ENCODE data around the gene KRTAP20-2.

The KRTAP20-2 gene

DNA sequence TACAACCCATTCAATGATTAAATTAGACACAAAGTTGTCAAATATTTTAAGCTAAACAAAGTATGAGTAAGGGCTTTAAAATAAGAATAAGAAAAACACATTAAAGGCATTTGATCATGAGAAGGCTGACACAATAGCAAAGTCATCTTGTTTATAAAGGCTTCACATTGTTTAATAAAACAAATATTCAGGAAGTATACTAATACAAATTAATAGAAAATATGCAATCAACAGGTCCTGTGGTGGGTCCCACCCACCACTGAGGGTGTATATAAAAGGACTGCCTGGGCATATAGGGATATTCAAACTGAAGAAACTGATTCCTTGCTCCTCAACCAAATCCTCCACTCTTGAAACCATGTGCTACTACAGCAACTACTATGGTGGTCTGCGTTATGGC lies at the start of gene KRTAP20-2:
TSS of gene KRTAP20-2 (plus strand) at position 301 of the 400 bp plus-strand sequence. CDS start at position 359, 58 bp downstream.
- no peak for DNase-seq (ENCODE audit: low spot score)

DNA sequence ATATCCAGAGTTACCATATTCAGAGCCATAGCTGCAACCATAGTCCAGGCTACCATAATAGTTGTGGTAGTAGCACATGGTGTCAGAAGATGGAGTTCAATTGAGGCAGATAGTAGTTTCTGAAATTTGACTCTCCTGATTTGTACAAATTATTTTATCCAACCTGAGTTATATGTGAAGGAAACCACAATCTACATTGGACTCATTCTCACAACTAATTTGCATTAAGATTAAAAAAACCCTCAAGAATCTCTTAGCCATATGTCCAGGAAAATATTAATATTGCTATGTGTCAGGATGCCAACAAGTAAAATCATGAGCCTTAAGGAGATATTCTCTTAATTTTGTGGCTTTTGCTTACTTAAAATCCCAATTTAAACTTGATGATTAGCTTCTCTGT lies 44.7 kb upstream of the KRTAP20-2 start, which contains the start of gene KRTAP22-2:
TSS of gene KRTAP22-2 (minus strand) at position 101 of the 400 bp plus-strand sequence.
- DNase-seq (ENCODE audit: low spot score): no peak

DNA sequence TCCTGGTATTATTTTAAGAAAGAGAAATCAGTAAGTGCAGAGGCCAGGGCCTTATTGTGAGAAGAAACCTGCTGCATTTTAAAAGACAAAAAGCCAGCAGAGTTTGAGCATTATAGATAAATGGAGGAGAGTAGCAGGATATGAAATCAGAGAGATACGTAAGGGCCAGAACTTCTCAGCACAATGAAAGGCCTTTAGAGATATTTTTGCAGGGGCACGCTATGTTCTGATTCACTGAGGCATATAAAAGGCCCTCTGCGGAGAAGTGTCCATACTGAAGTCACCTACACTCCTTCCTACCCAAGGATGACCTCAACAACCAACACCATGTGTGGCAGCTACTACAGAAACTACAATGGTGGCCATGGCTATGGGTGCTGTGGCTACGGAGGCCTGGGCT lies 42.9 kb upstream of the KRTAP20-2 start, which contains the start of gene KRTAP6-3:
TSS of gene KRTAP6-3 (plus strand) at position 301 of the 400 bp plus-strand sequence. CDS start at position 307, 6 bp downstream.
- DNase-seq (ENCODE audit: low spot score): no peak

DNA sequence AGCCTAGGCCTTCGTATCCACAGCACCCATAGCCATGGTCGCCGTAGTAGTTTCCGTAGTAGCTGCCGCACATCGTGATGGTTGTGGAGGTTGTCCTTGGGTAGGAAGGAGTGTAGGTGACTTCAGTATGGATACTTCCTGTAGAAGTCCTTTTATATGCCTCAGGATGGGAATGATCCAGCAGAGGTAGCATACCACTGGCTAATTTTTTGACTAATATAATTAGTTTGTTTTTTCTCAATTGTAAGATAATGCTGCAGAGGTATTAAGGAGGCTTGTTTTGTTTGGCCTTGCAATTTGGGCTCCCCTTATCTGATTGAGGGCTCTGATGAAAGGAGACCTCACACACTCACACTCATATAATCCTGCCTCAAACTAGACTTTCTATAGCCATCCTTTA lies 36.2 kb upstream of the KRTAP20-2 start, which contains the start of gene KRTAP6-2:
TSS of gene KRTAP6-2 (minus strand) at position 101 of the 400 bp plus-strand sequence. CDS start at position 73, 28 bp downstream.
- no peak for DNase-seq (ENCODE audit: low spot score)

DNA sequence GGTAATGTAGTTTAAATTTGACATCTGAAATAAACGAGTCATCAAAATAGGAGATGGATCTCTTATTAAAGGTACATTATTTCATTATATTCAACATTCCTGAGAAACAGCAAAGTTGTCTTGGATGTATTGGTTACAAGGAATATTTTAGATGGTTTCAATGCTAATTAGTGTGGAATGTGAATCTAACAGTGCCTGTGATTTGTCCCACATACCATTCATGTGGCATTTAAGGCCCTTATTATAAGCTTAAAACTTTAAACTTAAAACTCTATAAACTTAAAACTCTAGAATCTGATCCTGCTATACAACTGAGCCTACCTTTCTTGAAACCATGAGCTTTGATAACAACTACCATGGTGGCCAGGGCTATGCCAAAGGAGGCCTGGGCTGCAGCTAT lies 34.2 kb upstream of the KRTAP20-2 start, which contains the start of gene KRTAP22-1:
TSS of gene KRTAP22-1 (plus strand) at position 301 of the 400 bp plus-strand sequence.
- DNase-seq (ENCODE audit: low spot score): no peak

DNA sequence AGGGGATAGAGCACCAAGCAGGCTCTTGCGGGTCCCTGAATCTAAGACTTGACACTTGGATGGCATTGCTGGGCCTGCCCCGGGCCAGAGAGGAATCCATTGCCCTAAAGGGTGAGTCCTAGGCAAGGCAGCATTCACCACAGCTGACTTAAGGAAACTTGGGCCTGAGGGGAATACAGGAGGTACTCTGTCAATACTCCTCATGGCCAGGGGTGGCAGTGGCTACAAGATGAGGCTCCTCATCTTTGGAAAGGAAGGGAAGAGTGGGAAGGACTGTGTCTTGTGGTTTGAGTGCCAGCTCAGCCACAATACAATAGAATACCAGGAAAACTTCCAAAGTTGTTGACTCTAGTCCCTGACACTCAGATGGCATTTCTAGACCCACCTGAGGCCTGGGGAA lies 29.0 kb upstream of the KRTAP20-2 start:
- DNase-seq (ENCODE audit: low spot score): no peak

DNA sequence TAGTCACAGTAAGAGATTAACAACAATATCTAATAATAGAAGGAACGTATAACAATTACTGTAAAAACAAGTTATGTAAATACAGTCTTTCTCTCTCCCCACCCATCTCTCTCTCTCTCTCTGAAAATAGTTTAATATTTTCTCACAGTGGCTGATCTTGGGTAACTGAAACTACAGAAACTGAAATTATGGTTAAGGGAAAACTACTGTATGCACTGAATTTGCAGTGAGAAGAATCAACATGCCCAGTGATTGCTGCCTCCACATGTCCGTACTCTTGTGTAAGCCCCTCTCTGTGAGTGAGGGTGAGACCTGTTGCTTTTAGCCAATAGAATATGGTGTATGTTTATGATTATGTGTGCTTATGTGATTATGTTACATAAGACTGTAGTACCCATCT lies 22.9 kb upstream of the KRTAP20-2 start:
- no peak for DNase-seq (ENCODE audit: low spot score)

DNA sequence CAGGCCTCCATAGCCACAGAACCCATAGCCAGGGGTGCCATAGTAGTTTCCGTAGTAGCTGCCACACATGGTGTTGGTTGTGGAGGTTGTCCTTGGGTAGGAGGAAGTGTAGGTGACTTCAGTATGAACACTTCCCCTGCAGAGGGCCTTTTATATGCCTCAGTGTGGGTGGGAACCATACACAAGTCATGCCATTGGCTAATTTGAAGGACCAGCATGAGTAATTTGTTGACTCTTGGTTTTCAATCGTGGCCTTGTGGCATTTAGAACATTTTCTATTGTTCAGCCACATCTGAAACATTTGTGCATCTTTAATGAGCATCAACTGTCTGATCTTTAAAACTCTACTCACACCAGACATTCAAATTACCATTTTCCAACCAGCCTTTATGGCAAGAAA lies 21.2 kb upstream of the KRTAP20-2 start, which contains the start of gene KRTAP6-1:
TSS of gene KRTAP6-1 (minus strand) at position 95 of the 400 bp plus-strand sequence. CDS start at position 69, 26 bp downstream.
- DNase-seq (ENCODE audit: low spot score): no peak

DNA sequence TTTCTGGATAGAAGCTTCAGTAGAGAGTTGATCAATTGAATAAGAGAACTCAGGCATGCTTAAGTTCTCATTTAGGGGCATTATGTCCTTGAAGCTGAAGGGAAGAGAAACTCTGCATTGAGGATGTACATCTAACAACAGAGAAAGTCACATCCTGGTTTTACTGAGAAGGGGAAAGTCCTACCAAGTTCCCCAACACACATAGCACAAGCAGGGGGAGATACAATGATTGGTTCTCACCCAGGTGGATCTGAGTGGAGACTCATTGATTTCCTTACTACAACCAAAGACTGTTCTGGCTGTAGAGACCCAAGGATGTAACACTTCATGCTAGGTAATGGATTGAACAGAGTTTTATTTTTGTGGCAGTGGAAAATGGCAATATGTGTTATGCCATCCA lies 19.8 kb upstream of the KRTAP20-2 start:
- no peak for DNase-seq (ENCODE audit: low spot score)

DNA sequence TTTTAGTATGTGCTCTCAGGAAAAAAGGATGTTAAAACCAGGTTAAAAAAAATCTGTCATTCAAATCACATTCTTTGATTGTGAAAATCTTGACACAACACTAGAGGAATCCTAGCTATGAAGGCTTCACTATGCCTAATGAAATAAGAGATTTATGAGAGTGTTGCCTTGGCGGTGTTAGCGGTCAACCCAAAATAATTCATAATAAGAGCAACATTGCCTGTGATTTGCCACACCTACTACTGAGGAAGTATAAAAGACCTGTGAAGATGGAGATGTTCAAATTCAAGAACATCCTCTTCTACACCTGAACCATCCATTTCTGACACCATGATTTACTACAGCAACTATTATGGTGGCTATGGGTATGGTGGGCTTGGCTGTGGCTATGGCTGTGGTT lies 18.9 kb upstream of the KRTAP20-2 start, which contains the start of gene KRTAP20-1:
TSS of gene KRTAP20-1 (plus strand) at position 301 of the 400 bp plus-strand sequence. CDS start at position 331, 30 bp downstream.
- DNase-seq (ENCODE audit: low spot score): no peak

DNA sequence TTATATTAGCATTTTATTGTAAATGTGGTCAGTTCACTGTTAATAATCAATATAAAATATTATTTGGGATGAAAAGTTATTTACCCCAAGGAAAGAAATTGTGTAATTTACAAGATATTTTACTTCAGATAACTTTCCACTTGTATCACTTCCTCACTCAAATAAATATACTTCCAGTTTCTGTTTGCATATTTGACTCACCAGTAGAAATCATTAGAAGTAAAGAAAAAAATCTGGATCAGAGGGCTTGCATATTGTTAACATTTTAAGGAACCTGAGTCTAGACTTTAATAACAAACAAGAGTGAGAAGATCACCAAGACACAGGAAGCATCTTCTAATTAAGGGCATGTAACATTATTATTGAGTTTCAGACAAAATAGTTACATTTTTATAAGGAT lies 14.9 kb upstream of the KRTAP20-2 start:
- DNase-seq (ENCODE audit: low spot score): no peak

DNA sequence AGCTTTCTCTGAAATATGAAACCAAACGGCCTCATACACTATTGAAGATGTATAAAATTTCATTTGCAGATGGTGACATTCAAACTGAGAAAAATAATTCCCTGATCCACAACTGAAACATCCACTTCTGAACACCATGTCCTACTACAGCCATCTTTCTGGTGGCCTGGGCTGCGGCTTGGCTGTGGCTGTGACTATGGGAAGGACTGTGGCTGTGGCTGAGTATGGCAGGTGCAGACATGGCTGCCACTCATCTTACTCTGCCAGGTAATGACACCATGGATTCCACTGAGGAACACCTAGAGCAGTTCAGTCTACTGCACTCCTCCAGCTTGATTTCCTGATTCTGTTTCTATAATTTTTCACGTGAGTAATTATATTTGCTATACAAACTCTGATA lies 14.5 kb upstream of the KRTAP20-2 start, which contains the start of gene KRTAP20-4:
TSS of gene KRTAP20-4 (plus strand) at position 106 of the 400 bp plus-strand sequence.
- no peak for DNase-seq (ENCODE audit: low spot score)

DNA sequence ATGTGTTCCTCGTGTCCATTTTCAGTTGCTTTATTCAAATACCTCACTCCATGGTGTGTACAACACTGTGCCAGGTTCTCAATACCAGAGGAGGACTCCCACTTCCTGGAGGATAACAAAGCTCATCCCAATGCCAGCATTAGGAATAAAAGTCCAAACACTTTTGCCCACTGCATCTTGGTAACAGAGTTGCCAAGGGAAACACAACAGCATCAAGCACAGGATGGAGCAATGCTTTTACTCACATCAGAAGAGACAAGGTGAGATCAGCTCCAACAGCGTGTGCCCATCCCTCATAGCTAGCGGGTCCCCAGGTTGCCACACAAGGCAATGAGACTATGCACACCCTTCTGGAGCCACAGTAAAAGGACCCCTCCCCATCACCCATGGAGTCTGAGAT lies 11.6 kb upstream of the KRTAP20-2 start:
- DNase-seq (ENCODE audit: low spot score): no peak

DNA sequence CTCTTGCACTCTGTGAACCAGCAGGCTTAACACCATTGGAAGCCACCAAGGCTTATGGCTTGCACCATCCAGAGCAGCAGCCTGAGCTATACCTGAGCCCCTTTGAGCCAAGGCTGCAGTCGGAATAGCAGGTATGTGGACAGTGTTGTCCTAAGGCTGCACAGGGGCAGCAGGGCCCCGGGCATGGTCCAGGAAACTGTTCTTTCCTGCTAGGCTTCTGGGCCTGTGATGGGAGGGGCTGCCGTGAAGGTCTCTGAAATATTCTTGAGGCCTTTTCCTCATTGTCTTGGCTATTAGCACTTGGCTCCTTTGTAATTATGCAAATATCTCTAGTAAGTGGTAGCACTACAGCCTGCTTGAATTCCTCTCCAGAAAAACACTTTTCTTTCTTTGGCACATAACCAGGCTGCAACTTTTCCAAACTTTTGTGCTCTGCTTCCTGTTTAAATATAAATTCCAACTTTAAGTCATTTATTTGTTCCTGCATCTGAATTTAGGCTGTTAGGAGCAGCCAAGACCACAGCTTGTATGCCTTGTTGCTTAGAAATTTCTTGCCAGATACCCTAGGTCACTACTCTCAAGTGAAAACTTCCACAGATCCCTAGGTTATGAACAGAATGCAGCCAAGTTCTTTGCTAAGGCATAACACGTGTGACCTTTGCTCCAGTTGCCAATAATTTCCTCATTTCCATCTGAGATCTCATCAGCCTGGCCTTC lies 9.4 kb upstream of the KRTAP20-2 start:
- DNase-seq (ENCODE audit: low spot score): no peak

DNA sequence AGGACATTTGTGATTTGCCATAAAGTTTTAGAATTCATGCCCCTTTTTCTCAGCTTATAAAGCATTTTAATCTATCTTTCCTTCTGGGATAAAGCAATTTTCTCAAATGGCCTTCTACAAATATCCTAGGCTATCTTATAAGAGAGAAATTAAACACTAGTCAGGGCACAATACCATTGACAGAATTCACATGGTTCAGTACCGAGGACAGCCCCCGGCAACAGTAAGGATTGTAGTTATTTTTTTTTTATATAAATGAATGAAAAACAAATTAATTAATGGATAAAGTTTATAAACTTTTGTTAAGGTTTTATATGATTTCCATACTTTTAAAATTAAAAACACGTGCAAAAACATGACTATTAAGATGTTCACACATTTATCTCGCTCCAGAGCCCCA lies 6.9 kb upstream of the KRTAP20-2 start:
- DNase-seq (ENCODE audit: low spot score): no peak

DNA sequence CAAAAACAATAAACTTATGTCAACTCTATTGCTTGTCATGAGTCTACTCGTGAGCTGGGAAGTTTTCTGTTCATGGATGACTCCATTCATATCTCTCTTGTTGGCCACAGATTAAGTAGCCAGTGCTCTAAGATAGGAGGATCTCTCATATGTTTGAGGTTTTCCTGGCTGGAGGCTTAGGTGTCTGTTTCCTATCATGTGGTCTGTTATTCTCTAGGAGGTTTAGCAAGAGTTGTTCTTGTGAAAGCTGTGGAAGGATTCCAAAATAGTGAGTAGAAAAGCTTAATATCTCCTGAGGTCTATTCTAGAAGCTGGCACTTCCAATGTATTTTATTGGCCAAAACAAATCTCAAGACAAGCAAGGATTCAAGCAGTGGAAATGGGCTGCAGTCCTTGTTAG lies 5.8 kb upstream of the KRTAP20-2 start:
- no peak for DNase-seq (ENCODE audit: low spot score)

DNA sequence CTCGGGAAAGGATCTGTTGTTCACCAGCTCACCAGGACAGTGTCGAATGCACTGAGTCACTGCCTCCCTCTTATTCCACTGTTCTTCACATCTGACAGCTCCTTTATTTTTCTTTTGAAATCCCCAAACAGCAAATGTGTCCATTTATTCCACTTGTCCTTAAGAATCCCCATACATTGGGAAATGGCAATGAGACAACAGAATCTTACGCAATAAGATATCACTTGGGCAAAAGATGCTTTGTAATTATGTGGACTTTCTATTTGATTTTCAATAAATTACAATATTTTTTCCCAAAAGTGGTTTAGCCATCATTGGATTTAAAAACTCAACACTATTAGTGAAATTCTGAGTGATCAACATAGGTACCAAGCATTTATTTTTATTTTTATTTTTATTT lies 3.7 kb downstream of the KRTAP20-2 start:
- DNase-seq (ENCODE audit: low spot score): no peak

DNA sequence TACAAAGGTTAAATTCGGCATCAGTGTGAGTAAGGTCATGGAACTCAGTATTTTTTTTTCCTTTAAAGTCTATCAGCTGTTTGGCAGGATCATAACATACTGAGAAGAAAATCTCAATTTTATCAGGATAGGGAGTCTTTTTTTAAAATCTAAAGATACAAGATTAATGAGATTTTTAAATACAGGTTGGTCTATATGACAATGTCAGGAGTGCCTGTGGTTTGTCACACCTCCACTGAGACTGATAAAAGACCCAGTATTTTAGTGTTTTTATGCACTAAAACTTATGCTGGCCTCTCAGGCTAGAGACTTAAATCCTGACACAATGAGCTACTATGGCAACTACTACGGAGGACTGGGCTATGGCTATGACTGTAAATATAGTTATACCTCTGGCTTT lies 7.6 kb downstream of the KRTAP20-2 start, which contains the start of gene KRTAP20-3:
TSS of gene KRTAP20-3 (plus strand) at position 301 of the 400 bp plus-strand sequence.
- DNase-seq (ENCODE audit: low spot score): no peak

DNA sequence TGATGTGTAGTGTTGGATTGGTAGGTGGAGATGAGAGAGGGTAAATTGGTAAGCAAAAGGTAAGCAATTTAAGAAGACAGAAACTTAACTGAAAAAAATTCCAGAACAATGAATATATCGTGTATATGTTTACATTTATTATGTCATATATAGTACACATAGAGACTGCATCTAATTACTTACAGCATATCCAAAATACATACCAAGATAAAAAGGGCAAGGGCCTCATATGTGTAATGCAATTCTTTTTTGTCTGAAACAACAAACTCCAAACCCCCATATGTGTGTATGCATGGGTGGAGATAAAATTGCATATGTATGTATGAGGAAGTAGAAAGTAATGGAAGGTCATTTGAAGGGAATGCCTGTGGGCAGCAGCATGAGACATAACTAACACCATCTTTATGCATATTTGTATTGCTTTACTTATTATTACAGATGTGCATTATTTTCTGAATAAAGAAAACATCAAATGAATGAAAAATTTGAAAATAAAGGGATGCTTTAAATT lies 12.0 kb downstream of the KRTAP20-2 start:
- no peak for DNase-seq (ENCODE audit: low spot score)

DNA sequence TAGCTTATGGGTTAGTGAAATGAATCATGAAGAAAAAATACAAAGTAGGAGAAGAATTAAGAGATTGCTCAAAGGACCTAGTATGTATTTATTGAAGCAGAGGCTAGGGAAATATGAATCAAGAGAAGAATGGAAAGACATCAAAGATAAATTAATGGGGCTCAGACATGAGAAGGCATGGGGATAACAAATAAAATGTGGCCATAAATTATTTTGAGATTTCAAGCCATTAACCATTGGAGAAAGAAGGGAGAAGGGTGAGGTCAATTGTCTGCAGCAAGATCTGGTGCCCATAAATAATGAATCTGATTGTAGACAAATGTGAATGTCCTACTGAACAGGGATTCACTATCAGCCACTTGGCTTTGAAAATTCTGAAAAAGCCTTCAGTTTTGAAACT lies 17.9 kb downstream of the KRTAP20-2 start:
- DNase-seq (ENCODE audit: low spot score): no peak

DNA sequence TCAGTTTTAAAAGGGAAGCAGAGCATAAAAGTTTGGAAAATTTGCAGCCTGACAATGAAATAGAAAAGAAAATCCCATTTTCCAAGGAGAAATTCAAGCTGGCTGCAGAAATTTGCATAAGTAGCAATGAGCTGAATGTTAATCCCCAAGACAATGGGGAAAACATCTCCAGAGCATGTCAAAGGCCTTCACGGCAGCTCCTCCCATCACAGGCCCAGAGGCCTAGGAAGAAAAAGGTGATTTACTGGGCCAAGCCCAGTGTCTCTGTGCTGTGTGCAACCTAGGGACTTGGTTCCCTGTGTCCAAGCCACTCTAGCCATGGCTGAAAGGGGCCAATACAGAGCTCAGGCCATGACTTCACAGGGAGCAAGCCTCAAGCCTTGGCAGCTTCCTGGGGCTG lies 33.8 kb downstream of the KRTAP20-2 start:
- no peak for DNase-seq (ENCODE audit: low spot score)

DNA sequence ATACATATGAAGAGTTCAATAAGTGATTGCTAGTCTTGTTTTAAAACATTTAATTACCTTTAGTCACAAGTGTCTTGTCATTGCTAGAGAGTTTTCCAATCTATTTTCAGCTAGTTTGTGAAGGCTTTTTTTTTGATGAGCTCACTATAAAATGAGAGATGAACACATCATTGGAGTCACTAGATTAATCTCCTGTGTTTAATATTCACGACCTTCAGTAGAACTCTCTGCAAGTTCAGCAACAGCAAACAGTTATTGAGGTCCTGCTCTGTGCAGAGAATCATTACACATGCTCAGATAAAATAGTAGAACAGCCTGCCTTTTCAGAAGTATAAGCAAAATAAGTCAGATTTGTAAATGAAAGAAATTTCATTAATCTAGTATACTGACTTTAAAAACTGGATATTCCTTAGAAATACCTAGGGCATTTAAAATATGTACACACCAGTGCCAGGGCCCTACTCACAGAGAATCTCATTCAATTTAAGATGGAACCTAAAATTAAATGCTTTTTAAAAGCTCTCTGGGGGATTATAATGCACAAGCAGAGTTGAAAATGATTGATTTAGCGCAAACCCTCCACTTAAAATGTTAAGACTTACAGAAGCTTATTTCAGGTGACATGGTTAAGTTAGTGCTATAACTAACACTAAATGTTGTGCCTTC lies 38.1 kb downstream of the KRTAP20-2 start:
- DNase-seq (ENCODE audit: low spot score): no peak
